ENCODE measurements around the gene ERC2.

GRCh38 chr3:55826731-55827496 lies 641.4 kb downstream of the ERC2 start:
- TF ChIP-seq ZNF221 (tag by site-specific recombination; IDR thresholded peaks at IDR 0.05; ENCODE audit: borderline replicate concordance) (no peak), CTCF (tag by site-specific recombination; IDR thresholded peaks at IDR 0.05) (no peak), PRDM10 (tag by site-specific recombination; IDR thresholded peaks at IDR 0.05) (no peak), ZNF660 (tag by site-specific recombination; IDR thresholded peaks at IDR 0.05) (no peak), ZNF514 (tag by site-specific recombination; IDR thresholded peaks at IDR 0.05) (no peak), ZNF366 (tag by site-specific recombination; conservative IDR thresholded peaks at IDR 0.05) (peak; percentile 70)

Measured in HEK293 (cell line).